ENCODE measurements around the gene MYBPC1.

Gene MYBPC1

DNA sequence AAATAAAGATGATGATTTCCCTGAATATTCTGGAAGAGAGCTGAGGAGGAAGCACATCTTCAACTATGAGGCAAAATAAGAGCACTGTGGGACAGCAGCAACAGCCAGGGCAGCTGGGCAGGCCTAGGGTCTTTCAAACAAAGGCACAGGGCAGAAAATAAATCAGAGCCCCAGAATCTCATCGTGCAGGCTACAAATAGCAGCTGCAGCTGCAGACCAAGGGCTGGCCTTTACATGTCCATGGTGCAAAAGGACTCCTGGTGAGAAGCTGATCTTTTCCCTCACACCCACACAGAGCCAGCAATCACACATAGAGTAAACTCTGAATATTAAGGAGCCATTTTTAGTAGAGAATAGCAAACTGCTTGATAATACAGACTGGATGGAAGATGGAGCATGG lies 13.6 kb upstream of the MYBPC1 start:
- no peak overlapping the region for H3K4me3 ChIP-seq (replicated peaks in 1 of 2; ENCODE audit: low read depth in 2 of 2, low read length in 2 of 2)
- DNase-seq (ENCODE audit: low read depth in 2 of 2): no peak
- TF ChIP-seq, protein P1, sequence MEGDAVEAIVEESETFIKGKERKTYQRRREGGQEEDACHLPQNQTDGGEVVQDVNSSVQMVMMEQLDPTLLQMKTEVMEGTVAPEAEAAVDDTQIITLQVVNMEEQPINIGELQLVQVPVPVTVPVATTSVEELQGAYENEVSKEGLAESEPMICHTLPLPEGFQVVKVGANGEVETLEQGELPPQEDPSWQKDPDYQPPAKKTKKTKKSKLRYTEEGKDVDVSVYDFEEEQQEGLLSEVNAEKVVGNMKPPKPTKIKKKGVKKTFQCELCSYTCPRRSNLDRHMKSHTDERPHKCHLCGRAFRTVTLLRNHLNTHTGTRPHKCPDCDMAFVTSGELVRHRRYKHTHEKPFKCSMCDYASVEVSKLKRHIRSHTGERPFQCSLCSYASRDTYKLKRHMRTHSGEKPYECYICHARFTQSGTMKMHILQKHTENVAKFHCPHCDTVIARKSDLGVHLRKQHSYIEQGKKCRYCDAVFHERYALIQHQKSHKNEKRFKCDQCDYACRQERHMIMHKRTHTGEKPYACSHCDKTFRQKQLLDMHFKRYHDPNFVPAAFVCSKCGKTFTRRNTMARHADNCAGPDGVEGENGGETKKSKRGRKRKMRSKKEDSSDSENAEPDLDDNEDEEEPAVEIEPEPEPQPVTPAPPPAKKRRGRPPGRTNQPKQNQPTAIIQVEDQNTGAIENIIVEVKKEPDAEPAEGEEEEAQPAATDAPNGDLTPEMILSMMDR (IDR thresholded peaks at IDR 0.05; ENCODE audit: low read depth, low read length): no peak

DNA sequence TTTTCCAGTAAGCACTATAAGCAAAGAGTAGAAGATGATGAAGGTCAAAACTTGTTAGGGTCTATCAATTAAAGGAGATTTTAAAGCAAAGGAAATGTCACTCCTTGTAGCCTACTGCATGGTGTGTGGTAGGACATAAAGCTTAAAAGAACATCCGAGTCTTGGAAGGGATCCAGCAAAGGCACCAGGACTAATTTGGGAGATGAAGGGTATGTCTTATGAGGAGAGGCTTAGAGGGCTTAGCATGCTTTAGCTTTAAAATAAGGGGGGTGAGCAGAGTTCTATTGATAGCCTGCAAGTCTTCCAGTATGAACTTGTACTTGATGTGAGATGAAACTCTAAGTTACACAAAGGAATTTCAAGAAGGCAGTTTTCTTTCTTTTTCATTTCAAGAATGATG lies 11.8 kb upstream of the MYBPC1 start:
- no peak for DNase-seq (ENCODE audit: low read depth in 2 of 2)
- TF ChIP-seq, protein P1 (IDR thresholded peaks at IDR 0.05; ENCODE audit: low read depth, low read length): no peak
- H3K4me3 ChIP-seq (replicated peaks in 1 of 2; ENCODE audit: low read depth in 2 of 2, low read length in 2 of 2): no peak overlapping the region

DNA sequence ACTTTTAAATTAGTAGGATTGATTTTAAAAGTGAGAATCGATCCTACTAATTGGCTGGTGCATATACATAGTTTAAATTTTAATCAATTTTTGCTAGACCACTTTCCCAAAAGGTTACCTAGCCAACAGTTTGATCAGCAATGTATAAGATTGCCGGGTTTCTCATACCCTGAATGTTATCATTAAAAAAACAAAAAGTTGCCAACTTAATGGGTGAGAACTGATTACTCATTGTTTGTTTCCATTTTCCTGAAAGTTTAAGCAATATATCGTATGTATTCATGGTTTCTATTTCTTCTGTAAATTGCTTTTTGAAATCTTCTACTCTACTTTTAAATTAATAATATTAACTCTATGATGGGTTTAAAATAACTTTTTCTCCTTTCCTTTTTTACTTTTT lies 4.4 kb upstream of the MYBPC1 start:
- DNase-seq (ENCODE audit: low read depth in 2 of 2): no peak
- TF ChIP-seq, protein P1 (IDR thresholded peaks at IDR 0.05; ENCODE audit: low read depth, low read length): no peak
- H3K4me3 ChIP-seq (replicated peaks in 1 of 2; ENCODE audit: low read depth in 2 of 2, low read length in 2 of 2): no peak overlapping the region

DNA sequence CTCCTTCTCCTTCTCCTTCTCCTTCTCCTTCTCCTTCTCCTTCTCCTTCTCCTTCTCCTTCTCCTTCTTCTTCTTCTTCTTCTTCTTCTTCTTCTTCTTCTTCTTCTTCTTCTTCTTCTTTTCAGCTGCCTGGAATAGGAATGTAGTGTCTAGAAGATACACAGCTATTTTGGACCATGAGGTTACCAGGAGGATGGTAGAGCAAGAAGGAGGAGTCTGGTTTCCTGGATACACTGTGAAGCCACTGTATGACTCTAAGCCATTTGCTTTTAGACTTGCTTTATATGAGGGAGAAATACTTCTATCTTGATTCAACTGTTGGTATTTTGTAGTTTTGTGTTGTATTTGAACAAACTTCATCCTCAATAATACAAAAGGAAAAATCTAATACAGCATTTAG lies 3.0 kb upstream of the MYBPC1 start:
- H3K4me3 ChIP-seq (replicated peaks in 1 of 2; ENCODE audit: low read depth in 2 of 2, low read length in 2 of 2): no peak overlapping the region
- TF ChIP-seq, protein P1 (IDR thresholded peaks at IDR 0.05; ENCODE audit: low read depth, low read length): no peak
- DNase-seq (ENCODE audit: low read depth in 2 of 2): no peak

DNA sequence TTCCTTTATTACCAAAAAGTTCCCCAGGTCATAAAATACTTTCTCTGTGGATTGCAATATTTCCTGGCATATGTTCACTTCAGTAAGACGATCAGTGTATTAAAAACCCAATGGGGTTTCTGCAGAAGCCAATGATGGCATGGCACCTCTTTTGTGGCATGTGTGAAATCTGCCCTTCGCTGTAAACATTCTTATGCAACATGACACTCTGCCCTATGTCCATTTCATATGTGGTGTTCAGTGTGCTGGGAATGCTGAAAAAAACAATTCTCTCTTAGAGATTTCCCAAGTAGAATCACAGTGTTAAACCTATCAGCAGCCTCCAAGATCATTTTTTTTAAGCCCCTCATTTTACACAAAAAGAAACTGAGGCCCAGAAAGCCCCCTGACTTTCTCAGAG lies 2.3 kb upstream of the MYBPC1 start:
- no peak overlapping the region for H3K4me3 ChIP-seq (replicated peaks in 1 of 2; ENCODE audit: low read depth in 2 of 2, low read length in 2 of 2)
- TF ChIP-seq, protein P1 (IDR thresholded peaks at IDR 0.05; ENCODE audit: low read depth, low read length): no peak
- DNase-seq (ENCODE audit: low read depth in 2 of 2): no peak

DNA sequence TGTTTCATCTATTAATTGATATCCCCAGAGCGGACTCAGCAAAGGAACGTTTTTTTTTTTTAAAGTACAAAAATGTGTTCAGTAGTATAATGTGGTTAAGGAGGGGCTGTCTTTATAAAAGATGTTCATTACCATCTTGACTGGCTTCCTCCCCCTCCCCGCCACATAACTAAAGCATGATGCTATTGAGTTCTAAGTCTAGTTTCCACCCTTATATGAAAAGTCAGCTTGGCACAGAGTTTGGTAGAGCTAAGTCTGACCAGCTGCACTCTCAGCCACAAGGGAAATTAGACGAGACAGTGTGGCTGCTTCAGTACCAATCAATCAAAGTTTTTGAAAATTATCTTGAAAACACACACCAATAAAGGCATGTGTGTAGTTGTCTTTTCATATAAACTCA lies 1.9 kb upstream of the MYBPC1 start:
- no peak for DNase-seq (ENCODE audit: low read depth in 2 of 2)
- H3K4me3 ChIP-seq (replicated peaks in 1 of 2; ENCODE audit: low read depth in 2 of 2, low read length in 2 of 2): no peak overlapping the region

DNA sequence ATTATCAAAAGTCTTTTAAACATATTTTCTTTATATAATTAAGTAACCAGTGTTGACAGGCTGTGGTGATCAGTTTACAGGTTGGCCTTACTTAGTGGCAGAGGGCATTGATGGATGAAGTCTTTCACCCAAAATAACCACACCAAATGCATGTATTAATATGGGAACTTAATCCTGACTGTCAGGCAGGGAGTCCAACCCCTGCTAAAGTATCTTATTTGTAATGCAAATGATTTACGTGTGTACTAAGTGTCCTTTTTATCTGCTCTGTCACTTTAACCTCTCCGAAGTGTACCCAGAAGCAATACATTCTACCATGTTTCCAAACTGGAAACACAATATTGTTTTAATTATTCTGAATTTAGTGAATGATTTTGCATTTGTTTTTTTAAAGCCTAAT lies 1.4 kb downstream of the MYBPC1 start:
- TF ChIP-seq, protein P1 (IDR thresholded peaks at IDR 0.05; ENCODE audit: low read depth, low read length): no peak
- no peak for DNase-seq (ENCODE audit: low read depth in 2 of 2)
- no peak overlapping the region for H3K4me3 ChIP-seq (replicated peaks in 1 of 2; ENCODE audit: low read depth in 2 of 2, low read length in 2 of 2)

More for the DNA sequence above, 1.9 kb upstream of the MYBPC1 start:
- TF ChIP-seq, protein P1 (IDR thresholded peaks at IDR 0.05; ENCODE audit: low read depth, low read length): no peak
